ENCODE results near the gene VCP.

VCP gene

GRCh38 chr9:35102769-35103659 is 30.6 kb upstream of the VCP start, which contains the start of gene STOML2:
Gene STOML2, minus strand, starts transcription at chr9:35103131. Its CDS starts 37 bp downstream, at chr9:35103094.
- peak; percentile 95 for DNase-seq

- no peak for DNase-seq
Measured at GRCh38 chr9:35102465-35102768, 30.0 kb upstream of the VCP start.

- DNase-seq = no peak
Measured at GRCh38 chr9:35097573-35097972, 25.1 kb upstream of the VCP start.

- DNase-seq = peak; percentile 88
Measured at GRCh38 chr9:35096035-35096849, 23.8 kb upstream of the VCP start, which contains the start of gene PIGO. Gene PIGO, minus strand, starts transcription at chr9:35096591. Its CDS starts 1,026 bp downstream, at chr9:35095565.

GRCh38 chr9:35091536-35091935 is 19.1 kb upstream of the VCP start:
- no peak for DNase-seq

- no peak for DNase-seq
Measured at GRCh38 chr9:35089434-35089833, 17.0 kb upstream of the VCP start.

GRCh38 chr9:35085078-35085477 is 12.7 kb upstream of the VCP start:
- DNase-seq = no peak

- peak; percentile 94 for DNase-seq
Measured at GRCh38 chr9:35079426-35080341, 7.3 kb upstream of the VCP start, which contains the start of gene FANCG. Gene FANCG, minus strand, starts transcription at chr9:35079942. Its CDS starts 418 bp downstream, at chr9:35079524.

GRCh38 chr9:35079041-35079425 is 6.6 kb upstream of the VCP start:
- no peak for DNase-seq

GRCh38 chr9:35078066-35078465 is 5.6 kb upstream of the VCP start:
- DNase-seq = no peak

- DNase-seq = no peak
Measured at GRCh38 chr9:35076848-35077247, 4.4 kb upstream of the VCP start.

GRCh38 chr9:35075358-35075757 is 2.9 kb upstream of the VCP start:
- no peak for DNase-seq

GRCh38 chr9:35074791-35075190 is 2.4 kb upstream of the VCP start:
- DNase-seq = no peak

- DNase-seq = no peak
Measured at GRCh38 chr9:35074141-35074540, 1.7 kb upstream of the VCP start.

GRCh38 chr9:35073279-35073612 is 821 bp upstream of the VCP start:
- DNase-seq = no peak

- peak; percentile 58 for DNase-seq
Measured at GRCh38 chr9:35071814-35072460, 488 bp downstream of the VCP start.

- no peak for DNase-seq
Measured at GRCh38 chr9:35070823-35071813, 1.3 kb downstream of the VCP start.

GRCh38 chr9:35069020-35069419 is 3.4 kb downstream of the VCP start:
- DNase-seq = no peak

GRCh38 chr9:35067056-35067455 is 5.4 kb downstream of the VCP start:
- no peak for DNase-seq

- no peak for DNase-seq
Measured at GRCh38 chr9:35060548-35061207, 11.7 kb downstream of the VCP start.

- no peak for DNase-seq
Measured at GRCh38 chr9:35059438-35059837, 13.0 kb downstream of the VCP start.

Data from NCI-H2029 (cell line).